SK-N-SH treated with all-trans-retinoic acid at 6 μM for 48 hours (cell line): ENCODE data around the gene PCK1.

Source experiments
- ATAC-seq: fragments of 200-7000 bp; cut with Tn5 transposase; 3 replicates; pipeline ENCODE4 v1.9.1; 2020; ENCODE audit warnings: mild to moderate bottlenecking, moderate library complexity
- ARNTL ChIP-seq: fragments of 450-650 bp; formaldehyde crosslinking; IDR thresholded peaks from 2 replicates; pipeline ENCODE4 v1.5.0; 2020; ENCODE audit warnings: low read depth, mild to moderate bottlenecking, moderate library complexity, borderline replicate concordance
- BACH2 ChIP-seq: fragments of 250-450 bp; sonication (Bioruptor Pico); IDR thresholded peaks from 2 replicates; pipeline ENCODE4 v1.9.0; 2021; ENCODE audit warnings: mild to moderate bottlenecking, borderline replicate concordance
- CREB5 ChIP-seq: fragments of 250-450 bp; sonication (Bioruptor Pico); IDR thresholded peaks from 2 replicates; pipeline ENCODE4 v1.5.1; 2020; ENCODE audit warnings: low read depth, mild to moderate bottlenecking, moderate library complexity
- CSDC2 ChIP-seq: fragments of 250-450 bp; sonication (Bioruptor Pico); IDR thresholded peaks from 2 replicates; pipeline ENCODE4 v1.5.0; 2020; ENCODE audit warnings: mild to moderate bottlenecking, moderate library complexity
- CSRNP3 ChIP-seq: fragments of 250-450 bp; sonication (Bioruptor Pico); IDR thresholded peaks from 2 replicates; pipeline ENCODE4 v1.5.1; 2021; ENCODE audit warnings: mild to moderate bottlenecking, moderate library complexity
- GLIS3 ChIP-seq: fragments of 250-450 bp; sonication (Bioruptor Pico); IDR thresholded peaks from 2 replicates; pipeline ENCODE4 v1.5.0; 2020; ENCODE audit warnings: mild to moderate bottlenecking, moderate library complexity
- ISL1 ChIP-seq: fragments of 250-450 bp; sonication (Bioruptor Pico); IDR thresholded peaks from 2 replicates; pipeline ENCODE4 v2.1.2; 2022; ENCODE audit warnings: mild to moderate bottlenecking, moderate library complexity
- OSR1 ChIP-seq: fragments of 250-450 bp; sonication (Bioruptor Pico); IDR thresholded peaks from 2 replicates; pipeline ENCODE4 v1.8.0; 2022; ENCODE audit warnings: moderate library complexity, mild to moderate bottlenecking, inconsistent platforms
- PATZ1 ChIP-seq: fragments of 250-450 bp; sonication (Bioruptor Pico); IDR thresholded peaks from 2 replicates; pipeline ENCODE4 v1.8.0; 2020; ENCODE audit warnings: mild to moderate bottlenecking, moderate library complexity, borderline replicate concordance
- POU6F1 ChIP-seq: fragments of 250-450 bp; sonication (Bioruptor Pico); IDR thresholded peaks from 2 replicates; pipeline ENCODE4 v1.8.0; 2021; ENCODE audit warnings: low read depth, mild to moderate bottlenecking, moderate library complexity, borderline replicate concordance
- PPARA ChIP-seq: fragments of 250-450 bp; sonication (Bioruptor Pico); IDR thresholded peaks from 2 replicates; pipeline ENCODE4 v1.5.0; 2020; ENCODE audit warnings: mild to moderate bottlenecking, borderline replicate concordance
- RARB ChIP-seq: fragments of 250-450 bp; sonication (Bioruptor Pico); IDR thresholded peaks from 2 replicates; pipeline ENCODE4 v1.8.0; 2021; ENCODE audit warnings: mild to moderate bottlenecking, moderate library complexity
- TCF4 ChIP-seq: fragments of 250-450 bp; sonication (Bioruptor Pico); IDR thresholded peaks from 2 replicates; pipeline ENCODE4 v1.8.0; 2021; ENCODE audit warnings: mild to moderate bottlenecking, moderate library complexity, borderline replicate concordance
- TOX ChIP-seq: fragments of 250-450 bp; sonication (Bioruptor Pico); IDR thresholded peaks from 2 replicates; pipeline ENCODE4 v1.8.0; 2021; ENCODE audit warnings: mild to moderate bottlenecking, moderate library complexity, borderline replicate concordance
- TSHZ2 ChIP-seq: fragments of 250-450 bp; sonication (Bioruptor Pico); IDR thresholded peaks from 2 replicates; pipeline ENCODE4 v1.5.0; 2020; ENCODE audit warnings: mild to moderate bottlenecking, moderate library complexity
- ZFP3 ChIP-seq: fragments of 250-450 bp; sonication (Bioruptor Pico); IDR thresholded peaks from 2 replicates; pipeline ENCODE4 v1.5.0; 2020; ENCODE audit warnings: mild to moderate bottlenecking, moderate library complexity
- ZFP30 ChIP-seq: fragments of 450-650 bp; formaldehyde crosslinking; IDR thresholded peaks from 2 replicates; pipeline ENCODE4 v1.5.0; 2022; ENCODE audit warnings: mild to moderate bottlenecking, moderate library complexity
- ZNF565 ChIP-seq: fragments of 450-650 bp; formaldehyde crosslinking; conservative IDR thresholded peaks from 2 replicates; pipeline ENCODE4 v1.5.0; 2020; ENCODE audit warnings: low read depth, mild to moderate bottlenecking, moderate library complexity
- ZNF70 ChIP-seq: fragments of 450-650 bp; formaldehyde crosslinking; IDR thresholded peaks from 2 replicates; pipeline ENCODE4 v1.5.0; 2020; ENCODE audit warnings: mild to moderate bottlenecking, moderate library complexity
- ZNF8 ChIP-seq: fragments of 450-650 bp; formaldehyde crosslinking; IDR thresholded peaks from 2 replicates; pipeline ENCODE4 v1.5.0; 2020; ENCODE audit warnings: mild to moderate bottlenecking, moderate library complexity

PCK1 gene

GRCh38 chr20:57568960-57569359 lies 8.1 kb downstream of the PCK1 start (continued):
- TF ChIP-seq POU6F1 = no peak
- TF ChIP-seq ZNF8 (CRISPR knock-in tag) = no peak
- TF ChIP-seq ZNF565 = no peak
- TF ChIP-seq PATZ1 (CRISPR knock-in tag) = no peak
- no peak for TF ChIP-seq CREB5

- no peak for TF ChIP-seq TSHZ2 (CRISPR knock-in tag)
- no peak for TF ChIP-seq BACH2 (CRISPR knock-in tag)
- TF ChIP-seq TOX (CRISPR knock-in tag) = no peak
- no peak for TF ChIP-seq ISL1 (CRISPR knock-in tag)
- no peak for TF ChIP-seq ARNTL (CRISPR knock-in tag)
- TF ChIP-seq POU6F1 = no peak
- TF ChIP-seq GLIS3 (CRISPR knock-in tag) = no peak
- no peak for TF ChIP-seq RARB
- TF ChIP-seq TCF4 (CRISPR knock-in tag) = no peak
- TF ChIP-seq PATZ1 (CRISPR knock-in tag) = no peak
- no peak for TF ChIP-seq ZNF70 (CRISPR knock-in tag)
- TF ChIP-seq CREB5 = no peak
- TF ChIP-seq PPARA (CRISPR knock-in tag) = no peak
- TF ChIP-seq ZNF565 = no peak
- TF ChIP-seq CSDC2 = no peak
- TF ChIP-seq OSR1 (CRISPR knock-in tag) = no peak
- no peak for TF ChIP-seq ZFP30 (CRISPR knock-in tag)
- TF ChIP-seq CSRNP3 (CRISPR knock-in tag) = no peak
- no peak for TF ChIP-seq ZFP3 (CRISPR knock-in tag)
- TF ChIP-seq ZNF8 (CRISPR knock-in tag) = no peak
- ATAC-seq = no peak
Observed at GRCh38 chr20:57570145-57570850, 9.4 kb downstream of the PCK1 start.
